ENCODE data around the gene JPT2.

The JPT2 gene

GRCh38 chr16:1677942-1678499 lies at the start of gene JPT2:
Gene JPT2 (plus strand): TSS chr16:1678279. CDS start chr16:1678313, 34 bp downstream.
- peak in 55 of 56 donors; percentile 45 to 97 (median 83) for DNase-seq

GRCh38 chr16:1630450-1631213 lies 47.4 kb upstream of the JPT2 start:
- DNase-seq, result no peak

GRCh38 chr16:1631230-1631629 lies 46.8 kb upstream of the JPT2 start:
- no peak for DNase-seq

- DNase-seq, result peak in 1 of 56 donors; percentile 1
These were observed 46.0 kb upstream of the JPT2 start for GRCh38 chr16:1631931-1632637.

- DNase-seq, result no peak
These were observed 45.5 kb upstream of the JPT2 start for GRCh38 chr16:1632638-1632970.

GRCh38 chr16:1633310-1633709 lies 44.8 kb upstream of the JPT2 start:
- no peak for DNase-seq

- DNase-seq, result no peak
These were observed 43.5 kb upstream of the JPT2 start for GRCh38 chr16:1634541-1634940.

- DNase-seq, result no peak
These were observed 43.0 kb upstream of the JPT2 start for GRCh38 chr16:1635070-1635469.

GRCh38 chr16:1637526-1637925 lies 40.6 kb upstream of the JPT2 start:
- no peak for DNase-seq

- DNase-seq, result no peak
These were observed 39.3 kb upstream of the JPT2 start for GRCh38 chr16:1638757-1639156.

GRCh38 chr16:1639282-1639681 lies 38.8 kb upstream of the JPT2 start:
- DNase-seq, result no peak

- no peak for DNase-seq
These were observed 38.2 kb upstream of the JPT2 start for GRCh38 chr16:1639860-1640259.

GRCh38 chr16:1640261-1640941 lies 37.7 kb upstream of the JPT2 start:
- DNase-seq, result no peak

GRCh38 chr16:1641261-1641660 lies 36.8 kb upstream of the JPT2 start:
- no peak for DNase-seq

- DNase-seq, result peak in 52 of 56 donors; percentile 4 to 85 (median 54)
These were observed 35.9 kb upstream of the JPT2 start for GRCh38 chr16:1642148-1642547.

- DNase-seq, result no peak
These were observed 35.3 kb upstream of the JPT2 start for GRCh38 chr16:1642753-1643152.

GRCh38 chr16:1643521-1643920 lies 34.6 kb upstream of the JPT2 start:
- DNase-seq, result no peak

- DNase-seq, result peak in 20 of 56 donors; percentile 4 to 58 (median 24)
These were observed 32.1 kb upstream of the JPT2 start for GRCh38 chr16:1645914-1646525.

GRCh38 chr16:1647856-1648255 lies 30.2 kb upstream of the JPT2 start:
- DNase-seq, result no peak

GRCh38 chr16:1650131-1650530 lies 27.9 kb upstream of the JPT2 start:
- peak in 2 of 56 donors; percentile 1 to 45 for DNase-seq
